Mesothelial cell of epicardium (in vitro differentiated cells): ENCODE measurements around the gene LHFPL6. TPM values are rescaled to one million over a fixed set of nuclear protein-coding genes. Genes with fewer than 3 reads are reported as not detected.

Source experiments
- DNase-seq, 2 experiments: peaks; one replicate each; pipeline ENCODE4 v3.0.0; 2021; ENCODE audit warnings: low spot score in 2 of 2; ENCODE audit not compliant: unreplicated experiment in 2 of 2
- H3K27ac Mint-ChIP-seq: 2 replicates; pipeline ENCODE4 v1.8.0; 2021; ENCODE audit warnings: mixed read lengths
- H3K27me3 Mint-ChIP-seq: 2 replicates; pipeline ENCODE4 v1.8.0; 2021; ENCODE audit warnings: low read depth, mixed read lengths
- H3K36me3 Mint-ChIP-seq: 2 replicates; pipeline ENCODE4 v1.8.0; 2021; ENCODE audit warnings: mixed read lengths
- H3K4me1 Mint-ChIP-seq: 2 replicates; pipeline ENCODE4 v1.8.0; 2021; ENCODE audit warnings: mixed read lengths
- H3K4me3 Mint-ChIP-seq: 2 replicates; pipeline ENCODE4 v1.8.0; 2021; ENCODE audit warnings: mild to moderate bottlenecking, moderate library complexity, mixed read lengths
- H3K9me3 Mint-ChIP-seq: 2 replicates; pipeline ENCODE4 v1.8.0; 2021; ENCODE audit warnings: mixed read lengths
- CTCF ChIP-seq: fragments of 200-600 bp; sonication (generic); IDR thresholded peaks from one replicate; pipeline ENCODE4 v1.5.0; 2021; ENCODE audit warnings: antibody characterized with exemption; ENCODE audit not compliant: unreplicated experiment
- total RNA-seq: library from RNA; stranded (reverse); gene quantifications from 3 replicates; pipeline ENCODE4 v1.2.1, GENCODE V29; 2021

LHFPL6 gene
- 18.2 to 20.2 TPM (median 19.0 TPM) in 3 replicates for total RNA-seq

GRCh38 chr13:39602614-39603366 lies at the start of gene LHFPL6:
Gene LHFPL6 (minus strand): TSS chr13:39603193.
- peak; percentile 79 to 86 for DNase-seq
- no peaks in the 10 kb centered on the region for H3K36me3 Mint-ChIP-seq
- peak within 1 kb of the TSS; percentile 81 for H3K4me3 Mint-ChIP-seq
- H3K9me3 Mint-ChIP-seq, result no peaks in the 10 kb centered on the region
- peaks cover 49% of the 10 kb centered on the region for H3K4me1 Mint-ChIP-seq
- no peak for TF ChIP-seq CTCF
- peak within 1 kb of the TSS; percentile 89 for H3K27ac Mint-ChIP-seq
- peaks cover 5% of the 10 kb centered on the region for H3K27me3 Mint-ChIP-seq

- no peaks in the 10 kb centered on the region for H3K36me3 Mint-ChIP-seq
- peaks cover 7% of the 10 kb centered on the region for H3K27me3 Mint-ChIP-seq
- TF ChIP-seq CTCF, result no peak
- no peak overlapping the region for H3K4me3 Mint-ChIP-seq
- H3K4me1 Mint-ChIP-seq, result no peaks in the 10 kb centered on the region
- no peaks in the 10 kb centered on the region for H3K9me3 Mint-ChIP-seq
- DNase-seq, result no peak
- no peak overlapping the region for H3K27ac Mint-ChIP-seq
Measured at GRCh38 chr13:39646122-39646521, 43.1 kb upstream of the LHFPL6 start.

- Mint-ChIP-seq H3K27me3 (peaks cover 1% of the 10 kb centered on the region), H3K27ac (no peak overlapping the region), H3K4me1 (no peaks in the 10 kb centered on the region), H3K36me3 (no peaks in the 10 kb centered on the region), H3K4me3 (no peak overlapping the region), H3K9me3 (peaks cover 3% of the 10 kb centered on the region)
- TF ChIP-seq CTCF, result no peak
- no peak for DNase-seq
Measured at GRCh38 chr13:39641645-39642044, 38.7 kb upstream of the LHFPL6 start.

GRCh38 chr13:39637890-39638289 lies 34.9 kb upstream of the LHFPL6 start:
- Mint-ChIP-seq H3K4me1 (peaks cover 5% of the 10 kb centered on the region), H3K4me3 (no peak overlapping the region), H3K36me3 (no peaks in the 10 kb centered on the region), H3K9me3 (peaks cover 3% of the 10 kb centered on the region), H3K27ac (no peak overlapping the region), H3K27me3 (peaks cover 1% of the 10 kb centered on the region)
- TF ChIP-seq CTCF, result no peak
- DNase-seq, result no peak

- DNase-seq, result no peak
- Mint-ChIP-seq H3K27ac (no peak overlapping the region), H3K9me3 (peaks cover 22% of the 10 kb centered on the region), H3K36me3 (no peaks in the 10 kb centered on the region), H3K27me3 (no peaks in the 10 kb centered on the region), H3K4me1 (peaks cover 5% of the 10 kb centered on the region), H3K4me3 (no peak overlapping the region)
- TF ChIP-seq CTCF, result no peak
Measured at GRCh38 chr13:39635564-39635963, 32.6 kb upstream of the LHFPL6 start.

GRCh38 chr13:39632994-39633393 lies 30.0 kb upstream of the LHFPL6 start:
- no peak overlapping the region for H3K4me3 Mint-ChIP-seq
- no peak for DNase-seq

More at GRCh38 chr13:39632994-39633393, 30.0 kb upstream of the LHFPL6 start:
- no peak for TF ChIP-seq CTCF
- Mint-ChIP-seq H3K27ac (no peak overlapping the region), H3K36me3 (no peaks in the 10 kb centered on the region), H3K9me3 (peaks cover 22% of the 10 kb centered on the region), H3K4me1 (peaks cover 5% of the 10 kb centered on the region), H3K27me3 (no peaks in the 10 kb centered on the region)
